A549 (cell line): ENCODE data around the gene CASQ1.

ENCODE experiments used
- CTCF ChIP-seq: fragments of >200 bp; sonication (Bioruptor Twin); formaldehyde crosslinking; IDR thresholded peaks from 3 replicates; pipeline ENCODE4 v1.5.1; 2016
- EP300 ChIP-seq, 2 experiments: fragments of >200 bp; sonication (Bioruptor Twin); formaldehyde crosslinking; IDR thresholded peaks; 2 replicates in 1 of 2; 3 replicates in 1 of 2; pipeline ENCODE4 v1.6.1; 2016 to 2017
- JUN ChIP-seq, 2 experiments: fragments of >200 bp; sonication (Bioruptor Twin); formaldehyde crosslinking; IDR thresholded peaks; 2 replicates in 1 of 2; 3 replicates in 1 of 2; pipeline ENCODE4 v1.6.1; 2016 to 2017
- JUNB ChIP-seq: fragments of >200 bp; sonication (Bioruptor Twin); formaldehyde crosslinking; IDR thresholded peaks from 2 replicates; pipeline ENCODE4 v1.6.1; 2016
- MAX ChIP-seq: IDR thresholded peaks from 2 replicates; pipeline ENCODE4 v1.6.1; 2012

GRCh38 chr1:160221089-160221488 lies 30.7 kb downstream of the CASQ1 start:
- TF ChIP-seq CTCF = no peak
- no peak for TF ChIP-seq MAX
- TF ChIP-seq JUNB = no peak
- TF ChIP-seq JUN (IDR thresholded peaks at IDR 0.05) = no peak
- no peak for TF ChIP-seq EP300 (IDR thresholded peaks at IDR 0.05)
